Astrocyte of the cerebellum (primary cell): ENCODE results near the gene ZBTB46.
A peak's percentile ranks its signal among the peaks of the same experiment; 100 is the strongest.

ENCODE experiments used
- DNase-seq: peaks from one replicate; pipeline ENCODE4 v3.0.0-alpha.2; 2011; ENCODE audit warnings: low read depth
- H3K4me3 ChIP-seq: 2 replicates; pipeline ENCODE4 v1.5.1; 2011; ENCODE audit warnings: mild to moderate bottlenecking, low read depth, low read length, moderate library complexity
- in situ Hi-C: cut with HindIII; loops from 2 replicates; pipeline ENCODE4 v1.10.0; 2017; ENCODE audit warnings: low sequenced_read_pairs
- TF ChIP-seq, protein P1 (sequence below): IDR thresholded peaks from 2 replicates; pipeline ENCODE4 v1.5.1; 2012; ENCODE audit warnings: low read length, low read depth, moderate library complexity, mild to moderate bottlenecking; ENCODE audit errors: missing control alignments

ZBTB46 gene

DNA sequence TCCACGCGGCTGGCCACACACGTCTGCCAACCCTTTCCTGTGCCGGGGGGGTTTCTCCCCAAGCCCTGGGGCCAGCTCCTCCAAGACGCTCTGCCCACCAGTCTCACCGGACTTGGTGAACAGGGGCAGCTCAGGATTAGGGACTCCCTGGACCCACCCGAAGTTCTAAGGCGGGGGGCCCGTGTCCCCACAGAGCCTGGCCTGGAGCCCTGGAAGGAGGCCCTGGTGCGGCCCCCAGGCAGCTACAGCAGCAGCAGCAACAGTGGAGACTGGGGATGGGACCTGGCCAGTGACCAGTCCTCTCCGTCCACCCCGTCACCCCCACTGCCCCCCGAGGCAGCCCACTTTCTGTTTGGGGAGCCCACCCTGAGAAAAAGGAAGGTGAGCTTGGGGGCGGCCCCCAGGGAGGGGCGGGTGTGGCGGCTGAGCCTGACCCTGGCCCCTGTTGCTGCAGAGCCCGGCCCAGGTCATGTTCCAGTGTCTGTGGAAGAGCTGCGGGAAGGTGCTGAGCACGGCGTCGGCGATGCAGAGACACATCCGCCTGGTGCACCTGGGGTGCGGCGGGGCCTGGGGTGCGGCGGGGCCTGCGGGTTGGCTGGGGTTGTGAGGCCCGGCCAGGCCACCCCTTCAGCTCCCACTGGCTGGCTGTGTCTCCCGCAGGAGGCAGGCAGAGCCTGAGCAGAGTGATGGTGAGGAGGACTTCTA lies 89.2 kb downstream of the ZBTB46 start:
- H3K4me3 ChIP-seq = peak overlapping the region; percentile 61
- in situ Hi-C loops = no loop called here
- TF ChIP-seq, protein P1, sequence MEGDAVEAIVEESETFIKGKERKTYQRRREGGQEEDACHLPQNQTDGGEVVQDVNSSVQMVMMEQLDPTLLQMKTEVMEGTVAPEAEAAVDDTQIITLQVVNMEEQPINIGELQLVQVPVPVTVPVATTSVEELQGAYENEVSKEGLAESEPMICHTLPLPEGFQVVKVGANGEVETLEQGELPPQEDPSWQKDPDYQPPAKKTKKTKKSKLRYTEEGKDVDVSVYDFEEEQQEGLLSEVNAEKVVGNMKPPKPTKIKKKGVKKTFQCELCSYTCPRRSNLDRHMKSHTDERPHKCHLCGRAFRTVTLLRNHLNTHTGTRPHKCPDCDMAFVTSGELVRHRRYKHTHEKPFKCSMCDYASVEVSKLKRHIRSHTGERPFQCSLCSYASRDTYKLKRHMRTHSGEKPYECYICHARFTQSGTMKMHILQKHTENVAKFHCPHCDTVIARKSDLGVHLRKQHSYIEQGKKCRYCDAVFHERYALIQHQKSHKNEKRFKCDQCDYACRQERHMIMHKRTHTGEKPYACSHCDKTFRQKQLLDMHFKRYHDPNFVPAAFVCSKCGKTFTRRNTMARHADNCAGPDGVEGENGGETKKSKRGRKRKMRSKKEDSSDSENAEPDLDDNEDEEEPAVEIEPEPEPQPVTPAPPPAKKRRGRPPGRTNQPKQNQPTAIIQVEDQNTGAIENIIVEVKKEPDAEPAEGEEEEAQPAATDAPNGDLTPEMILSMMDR = no peak
- no peak for DNase-seq

DNA sequence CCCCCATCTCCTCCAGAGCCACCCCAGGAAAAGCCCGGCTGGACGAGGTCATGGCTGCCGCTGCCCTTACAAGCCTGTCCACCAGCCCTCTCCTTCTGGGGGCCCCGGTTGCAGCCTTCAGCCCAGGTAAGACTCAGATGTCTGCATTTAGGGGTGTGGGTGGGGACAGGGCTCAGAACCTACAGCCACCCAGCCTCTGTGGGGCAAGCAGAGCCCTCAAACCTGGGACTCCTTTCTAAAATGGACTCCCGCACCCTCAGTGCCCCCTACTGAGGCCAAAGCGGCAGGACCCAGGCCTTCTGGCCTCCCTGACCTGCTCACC lies 89.7 kb downstream of the ZBTB46 start:
- peak overlapping the region; percentile 61 for H3K4me3 ChIP-seq
- DNase-seq = no peak
- in situ Hi-C loops = no loop called here
- TF ChIP-seq, protein P1 = no peak

DNA sequence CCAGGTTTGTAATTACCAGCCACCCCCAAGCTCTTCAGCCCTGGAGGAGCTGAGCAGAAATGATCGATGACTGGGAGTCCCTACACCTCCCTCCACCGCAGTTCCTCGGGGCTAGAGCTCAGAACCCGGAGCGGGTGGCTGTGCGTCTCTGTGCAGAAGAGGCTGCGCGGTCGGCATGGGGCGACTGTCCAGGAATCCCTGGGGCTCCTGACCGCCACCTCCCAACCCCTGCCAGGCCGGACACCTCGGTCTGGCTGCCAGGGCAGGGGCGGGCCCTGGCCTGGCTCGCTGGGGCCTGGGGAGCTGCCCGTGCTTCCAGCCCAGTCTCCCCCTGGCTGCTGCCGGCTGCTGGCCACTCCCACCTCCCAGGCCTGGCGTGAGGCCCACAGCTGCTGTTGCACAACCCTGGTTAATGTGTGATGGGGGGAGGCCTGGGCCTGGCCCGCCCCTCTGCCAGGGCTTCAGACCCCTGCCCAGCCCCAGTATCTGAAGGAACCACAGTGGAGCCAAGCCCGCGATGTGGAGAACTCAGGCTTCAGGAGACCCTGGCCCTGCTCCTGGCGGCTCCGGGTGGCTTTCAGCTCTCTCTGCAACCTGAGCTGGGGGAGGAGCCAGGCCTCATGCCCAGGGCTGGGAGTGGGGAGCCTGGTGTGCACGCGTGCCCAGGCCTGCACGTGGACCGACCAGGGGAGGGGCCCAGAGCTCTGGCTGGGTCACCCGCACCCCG lies 90.3 kb downstream of the ZBTB46 start:
- DNase-seq = peak; percentile 70
- in situ Hi-C loops = no loop called here
- TF ChIP-seq, protein P1 = peak; percentile 23
- H3K4me3 ChIP-seq = peak overlapping the region; percentile 61

DNA sequence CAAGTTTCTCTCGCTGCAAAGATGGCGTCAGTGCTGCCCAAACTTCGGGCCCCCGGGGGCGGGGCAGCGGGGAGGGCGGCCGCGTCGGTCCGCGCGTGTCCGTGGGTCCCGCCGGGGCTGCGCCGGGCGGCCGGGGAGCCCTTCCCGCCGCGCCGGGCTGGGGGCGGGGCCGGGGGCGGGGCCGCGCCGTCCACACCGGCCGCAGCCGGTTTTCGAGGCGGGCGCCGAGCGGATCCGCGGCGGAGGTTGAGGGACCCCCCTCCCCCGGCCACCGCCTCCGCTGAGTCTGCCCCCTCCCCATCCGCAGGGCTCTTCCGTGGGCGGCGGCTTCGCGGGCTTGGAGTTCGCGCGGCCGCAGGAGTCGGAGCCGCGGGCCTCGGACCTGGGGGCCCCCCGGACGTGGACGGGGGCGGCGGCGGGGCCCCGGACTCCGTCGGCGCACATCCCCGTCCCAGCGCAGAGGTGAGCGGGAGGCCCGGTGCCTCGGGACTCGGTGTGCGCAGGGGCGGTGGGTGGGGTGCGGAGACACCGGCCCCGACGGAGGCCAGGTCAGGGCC lies 90.9 kb downstream of the ZBTB46 start:
- TF ChIP-seq, protein P1 = no peak
- no peak for DNase-seq
- in situ Hi-C loops = no loop called here
- H3K4me3 ChIP-seq = peak overlapping the region; percentile 61

DNA sequence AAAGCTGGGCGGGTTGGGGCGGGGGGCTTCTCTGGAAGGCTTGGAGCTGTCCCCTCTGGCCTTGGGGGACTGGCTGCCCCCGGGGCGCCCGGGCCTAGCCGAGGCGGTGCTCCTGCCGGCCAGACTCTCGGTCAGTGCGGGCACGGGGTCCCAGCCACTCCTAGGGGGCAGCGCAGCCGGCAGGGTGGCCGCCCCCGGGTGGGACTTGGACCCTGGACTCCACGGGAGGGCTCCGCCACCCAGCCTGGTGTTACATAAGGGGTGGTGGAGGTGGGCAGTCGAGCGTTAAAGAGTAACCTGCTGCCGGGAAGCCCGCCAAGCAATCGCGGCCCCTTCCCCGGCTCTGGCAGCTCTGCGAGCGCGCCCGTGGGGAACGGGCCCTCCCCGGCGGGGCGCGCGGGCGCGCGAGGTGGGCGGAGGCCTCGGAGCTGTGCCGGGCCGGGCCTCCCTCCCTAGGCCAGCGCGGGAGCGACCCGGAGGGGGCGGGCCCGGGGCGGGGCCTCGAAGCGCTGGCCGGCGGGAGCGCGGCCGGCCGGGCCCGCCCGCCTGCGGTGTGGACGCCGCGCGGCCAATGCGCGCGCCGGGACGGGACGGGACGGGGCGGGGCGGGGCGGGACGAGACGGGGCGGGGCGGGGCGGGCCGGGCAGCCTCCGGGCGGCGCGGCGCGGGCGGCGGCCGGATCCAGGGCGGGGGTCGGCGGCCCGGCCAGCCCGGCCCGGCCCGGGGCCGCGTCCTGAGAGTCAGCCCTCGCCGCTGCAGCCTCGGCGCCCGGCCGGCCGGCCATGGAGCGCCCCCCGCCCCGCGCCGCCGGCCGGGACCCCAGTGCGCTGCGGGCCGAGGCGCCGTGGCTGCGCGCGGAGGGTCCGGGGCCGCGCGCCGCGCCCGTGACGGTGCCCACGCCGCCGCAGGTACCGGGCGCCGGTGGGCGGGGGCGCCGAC lies 91.7 kb downstream of the ZBTB46 start, which contains the start of gene SLC2A4RG:
SLC2A4RG (plus strand) TSS at position 647 of the 940 bp plus-strand sequence; CDS start at position 784, 137 bp downstream.
- TF ChIP-seq, protein P1 = no peak
- in situ Hi-C loops = no loop called here
- H3K4me3 ChIP-seq = peak within 1 kb of the TSS; percentile 61
- DNase-seq = no peak

DNA sequence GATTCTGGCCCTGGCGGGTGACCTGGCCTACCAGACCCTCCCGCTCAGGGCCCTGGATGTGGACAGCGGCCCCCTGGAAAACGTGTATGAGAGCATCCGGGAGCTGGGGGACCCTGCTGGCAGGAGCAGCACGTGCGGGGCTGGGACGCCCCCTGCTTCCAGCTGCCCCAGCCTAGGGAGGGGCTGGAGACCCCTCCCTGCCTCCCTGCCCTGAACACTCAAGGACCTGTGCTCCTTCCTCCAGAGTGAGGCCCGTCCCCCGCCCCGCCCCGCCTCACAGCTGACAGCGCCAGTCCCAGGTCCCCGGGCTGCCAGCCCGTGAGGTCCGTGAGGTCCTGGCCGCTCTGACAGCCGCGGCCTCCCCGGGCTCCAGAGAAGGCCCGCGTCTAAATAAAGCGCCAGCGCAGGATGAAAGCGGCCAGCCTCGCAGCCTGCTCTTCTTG lies 92.4 kb downstream of the ZBTB46 start:
- DNase-seq = no peak
- in situ Hi-C loops = no loop called here
- H3K4me3 ChIP-seq = no peak overlapping the region
- TF ChIP-seq, protein P1 = no peak
